H9 (cell line): ENCODE results near the gene CEP112. TPM values are rescaled to one million over a fixed set of nuclear protein-coding genes. Genes with fewer than 3 reads are reported as not detected.

Source experiments
- DNase-seq: peaks from one replicate; pipeline ENCODE4 v3.0.0-alpha.2; 2017
- H2AFZ ChIP-seq: one replicate; pipeline ENCODE4 v1.6.1; 2013; ENCODE audit warnings: mild to moderate bottlenecking, low read length, control low read depth, moderate library complexity
- H2AK5ac ChIP-seq: 2 replicates; pipeline ENCODE4 v1.6.1; 2013; ENCODE audit warnings: low read length, control low read depth, mixed read lengths; ENCODE audit not compliant: insufficient read length
- H2BK120ac ChIP-seq: one replicate; pipeline ENCODE4 v1.6.1; 2013; ENCODE audit warnings: low read depth, mild to moderate bottlenecking, low read length, control low read depth, inconsistent platforms; ENCODE audit not compliant: poor library complexity, severe bottlenecking
- H2BK12ac ChIP-seq: 2 replicates; pipeline ENCODE4 v1.6.1; 2013; ENCODE audit warnings: low read length, control low read depth, mixed read lengths, low read depth; ENCODE audit not compliant: insufficient read length
- H2BK15ac ChIP-seq: 2 replicates; pipeline ENCODE4 v1.6.1; 2013; ENCODE audit warnings: low read depth, low read length, control low read depth
- H2BK20ac ChIP-seq: one replicate; pipeline ENCODE4 v1.6.1; 2013; ENCODE audit warnings: low read depth, mild to moderate bottlenecking, low read length, control low read depth, inconsistent platforms; ENCODE audit not compliant: poor library complexity, severe bottlenecking
- H2BK5ac ChIP-seq: 2 replicates; pipeline ENCODE4 v1.6.1; 2013; ENCODE audit warnings: low read length, control low read depth, mixed read lengths; ENCODE audit not compliant: insufficient read length
- H3K14ac ChIP-seq: 2 replicates; pipeline ENCODE4 v1.6.1; 2013; ENCODE audit warnings: low read length, control low read depth; ENCODE audit not compliant: insufficient read depth
- H3K18ac ChIP-seq: 2 replicates; pipeline ENCODE4 v1.6.1; 2013; ENCODE audit warnings: low read depth, mild to moderate bottlenecking, mixed read lengths, low read length, control low read depth; ENCODE audit not compliant: insufficient read length
- H3K23ac ChIP-seq: 2 replicates; pipeline ENCODE4 v1.6.1; 2013; ENCODE audit warnings: low read length, control low read depth, mixed read lengths, low read depth; ENCODE audit not compliant: insufficient read length
- H3K23me2 ChIP-seq: 2 replicates; pipeline ENCODE4 v1.6.1; 2013; ENCODE audit warnings: low read depth, mild to moderate bottlenecking, mixed read lengths, low read length, control low read depth; ENCODE audit not compliant: insufficient read length, poor library complexity, severe bottlenecking
- H3K27ac ChIP-seq: 2 replicates; pipeline ENCODE4 v1.5.1; 2013; ENCODE audit warnings: low read length, control low read depth, mixed read lengths, low read depth; ENCODE audit not compliant: insufficient read length
- H3K27me3 ChIP-seq: 2 replicates; pipeline ENCODE4 v1.6.1; 2013; ENCODE audit warnings: low read length, control low read depth, inconsistent platforms; ENCODE audit not compliant: insufficient read depth
- H3K4ac ChIP-seq: 2 replicates; pipeline ENCODE4 v1.6.1; 2013; ENCODE audit warnings: low read depth, mild to moderate bottlenecking, control low read depth, inconsistent platforms, low read length, moderate library complexity
- H3K4me1 ChIP-seq: 2 replicates; pipeline ENCODE4 v1.6.1; 2013; ENCODE audit warnings: low read length, control low read depth, inconsistent platforms; ENCODE audit not compliant: insufficient read depth
- H3K4me2 ChIP-seq: 2 replicates; pipeline ENCODE4 v1.6.1; 2013; ENCODE audit warnings: low read length, control low read depth, mixed read lengths; ENCODE audit not compliant: insufficient read length, insufficient read depth
- H3K56ac ChIP-seq: 2 replicates; pipeline ENCODE4 v1.6.1; 2013; ENCODE audit warnings: low read depth, mild to moderate bottlenecking, mixed read lengths, low read length, control low read depth; ENCODE audit not compliant: insufficient read length
- H3K79me1 ChIP-seq: 2 replicates; pipeline ENCODE4 v1.6.1; 2013; ENCODE audit warnings: low read depth, mild to moderate bottlenecking, moderate library complexity, low read length, control low read depth, inconsistent platforms; ENCODE audit not compliant: insufficient read depth, poor library complexity, severe bottlenecking
- H3K79me2 ChIP-seq: 2 replicates; pipeline ENCODE4 v1.6.1; 2013; ENCODE audit warnings: low read length, control low read depth, inconsistent platforms; ENCODE audit not compliant: insufficient read depth
- H3K9ac ChIP-seq: 2 replicates; pipeline ENCODE4 v1.6.1; 2013; ENCODE audit warnings: low read length, control low read depth, mixed read lengths; ENCODE audit not compliant: insufficient read length; ENCODE audit errors: extremely low read depth
- H3K9me3 ChIP-seq: one replicate; pipeline ENCODE4 v1.6.1; 2013; ENCODE audit warnings: low read depth, low read length, inconsistent platforms; ENCODE audit not compliant: control insufficient read depth
- H3T11ph ChIP-seq: one replicate; pipeline ENCODE4 v1.6.1; 2013; ENCODE audit warnings: mild to moderate bottlenecking, low read length, control low read depth, inconsistent platforms
- H4K20me1 ChIP-seq: one replicate; pipeline ENCODE4 v1.6.1; 2013; ENCODE audit not compliant: control insufficient read depth, insufficient read length, insufficient read depth
- H4K5ac ChIP-seq: 2 replicates; pipeline ENCODE4 v1.6.1; 2013; ENCODE audit warnings: low read depth, mild to moderate bottlenecking, mixed read lengths, low read length, control low read depth; ENCODE audit not compliant: insufficient read length
- H4K8ac ChIP-seq: replicated peaks from 2 replicates; pipeline ENCODE4 v1.6.1; 2013; ENCODE audit warnings: low read length, control low read depth, mixed read lengths, low read depth; ENCODE audit not compliant: insufficient read length
- H4K91ac ChIP-seq: 2 replicates; pipeline ENCODE4 v1.6.1; 2013; ENCODE audit warnings: low read depth, mild to moderate bottlenecking, moderate library complexity, mixed read lengths, low read length, control low read depth; ENCODE audit not compliant: insufficient read length
- H3K27ac Mint-ChIP-seq, 3 experiments: 2 replicates in 2 of 3; 3 replicates in 1 of 3; pipeline ENCODE4 v1.8.0; 2020 to 2021; ENCODE audit warnings: mixed read lengths in 3 of 3, mild to moderate bottlenecking in 1 of 3, moderate library complexity in 1 of 3
- H3K27me3 Mint-ChIP-seq: 2 replicates; pipeline ENCODE4 v1.8.0; 2021; ENCODE audit warnings: low read depth, mild to moderate bottlenecking, moderate library complexity, mixed read lengths
- H3K36me3 Mint-ChIP-seq, 3 experiments: 2 replicates in 2 of 3; 3 replicates in 1 of 3; pipeline ENCODE4 v1.8.0; 2020 to 2021; ENCODE audit warnings: low read depth in 3 of 3, mixed read lengths in 3 of 3; ENCODE audit not compliant: insufficient read depth in 1 of 3
- H3K4me1 Mint-ChIP-seq, 2 experiments: 2 replicates each; pipeline ENCODE4 v1.8.0; 2020; ENCODE audit warnings: mixed read lengths in 2 of 2
- H3K4me3 Mint-ChIP-seq, 2 experiments: 2 replicates in 1 of 2; 3 replicates in 1 of 2; pipeline ENCODE4 v1.8.0; 2020 to 2021; ENCODE audit warnings: mild to moderate bottlenecking in 2 of 2, mixed read lengths in 2 of 2, moderate library complexity in 1 of 2
- H3K9me3 Mint-ChIP-seq, 2 experiments: 2 replicates in 1 of 2; 3 replicates in 1 of 2; pipeline ENCODE4 v1.8.0; 2020; ENCODE audit warnings: mild to moderate bottlenecking in 2 of 2, mixed read lengths in 2 of 2, moderate library complexity in 1 of 2
- CTCF ChIP-seq: fragments of 200-600 bp; sonication (generic); conservative IDR thresholded peaks from 3 replicates; pipeline ENCODE4 v1.8.0; 2021; ENCODE audit warnings: antibody characterized with exemption, mild to moderate bottlenecking
- WGBS: extraction: QIAGEN DNeasy Blood & Tissue Kit; methylation state at CpG from one replicate; pipeline ENCODE4 v1.1.7; 2013; ENCODE audit warnings: missing lambda C conversion rate, low lambda C conversion rate, mixed read lengths; ENCODE audit not compliant: insufficient read length; ENCODE audit errors: extremely low coverage; 5-methylcytosine and 5-hydroxymethylcytosine counted together
- total RNA-seq: library from RNA; stranded (reverse); gene quantifications from 2 replicates; pipeline ENCODE4 v1.2.1, GENCODE V29; 2021

CEP112 gene
- total RNA-seq, 1 experiment from 2014 or later, result 5.4 TPM

GRCh38 chr17:66228887-66229782, 37.2 kb upstream of the CEP112 start, which contains the start of gene APOH:
Gene APOH (minus strand): TSS chr17:66229415. CDS start chr17:66229379, 36 bp downstream.
- Histone ChIP-seq H2BK15ac (no peak within 1 kb of the TSS), H3K4me1 (no peaks in the 10 kb centered on the region)

More at GRCh38 chr17:66228887-66229782, 37.2 kb upstream of the CEP112 start, which contains the start of gene APOH:
- Histone ChIP-seq H3K23me2 (no peaks in the 10 kb centered on the region), H4K91ac (no peak within 1 kb of the TSS), H3T11ph (no peak within 1 kb of the TSS), H3K9me3 (no peaks in the 10 kb centered on the region), H3K18ac (no peak within 1 kb of the TSS), H2AK5ac (no peak within 1 kb of the TSS), H2AFZ (no peak within 1 kb of the TSS), H4K5ac (no peak within 1 kb of the TSS), H3K79me1 (no peaks in the 10 kb centered on the region), H2BK5ac (no peak within 1 kb of the TSS), H4K8ac (no peak within 1 kb of the TSS), H2BK12ac (no peak within 1 kb of the TSS), H3K9ac (no peak within 1 kb of the TSS), H3K56ac (no peak within 1 kb of the TSS), H3K4ac (no peak within 1 kb of the TSS), H3K27ac (no peak within 1 kb of the TSS), H2BK20ac (no peak within 1 kb of the TSS), H3K4me2 (no peak within 1 kb of the TSS), H3K23ac (no peak within 1 kb of the TSS), H2BK120ac (no peak within 1 kb of the TSS), H3K27me3 (no peaks in the 10 kb centered on the region), H4K20me1 (no peaks in the 10 kb centered on the region), H3K79me2 (no peaks in the 10 kb centered on the region), H3K14ac (no peak within 1 kb of the TSS)
- TF ChIP-seq CTCF, result no peak
- Mint-ChIP-seq H3K36me3 (no peaks in the 10 kb centered on the region), H3K4me3 (no peak within 1 kb of the TSS), H3K4me1 (no peaks in the 10 kb centered on the region), H3K9me3 (no peaks in the 10 kb centered on the region), H3K27me3 (no peaks in the 10 kb centered on the region), H3K27ac (no peak within 1 kb of the TSS; a peak in 1 of 7 replicates)
- WGBS, result no CpG with 5 or more reads among the region's 20 CpGs
- no peak for DNase-seq
